Measurements from ENCODE around the gene FCER2.

FCER2 gene

DNA sequence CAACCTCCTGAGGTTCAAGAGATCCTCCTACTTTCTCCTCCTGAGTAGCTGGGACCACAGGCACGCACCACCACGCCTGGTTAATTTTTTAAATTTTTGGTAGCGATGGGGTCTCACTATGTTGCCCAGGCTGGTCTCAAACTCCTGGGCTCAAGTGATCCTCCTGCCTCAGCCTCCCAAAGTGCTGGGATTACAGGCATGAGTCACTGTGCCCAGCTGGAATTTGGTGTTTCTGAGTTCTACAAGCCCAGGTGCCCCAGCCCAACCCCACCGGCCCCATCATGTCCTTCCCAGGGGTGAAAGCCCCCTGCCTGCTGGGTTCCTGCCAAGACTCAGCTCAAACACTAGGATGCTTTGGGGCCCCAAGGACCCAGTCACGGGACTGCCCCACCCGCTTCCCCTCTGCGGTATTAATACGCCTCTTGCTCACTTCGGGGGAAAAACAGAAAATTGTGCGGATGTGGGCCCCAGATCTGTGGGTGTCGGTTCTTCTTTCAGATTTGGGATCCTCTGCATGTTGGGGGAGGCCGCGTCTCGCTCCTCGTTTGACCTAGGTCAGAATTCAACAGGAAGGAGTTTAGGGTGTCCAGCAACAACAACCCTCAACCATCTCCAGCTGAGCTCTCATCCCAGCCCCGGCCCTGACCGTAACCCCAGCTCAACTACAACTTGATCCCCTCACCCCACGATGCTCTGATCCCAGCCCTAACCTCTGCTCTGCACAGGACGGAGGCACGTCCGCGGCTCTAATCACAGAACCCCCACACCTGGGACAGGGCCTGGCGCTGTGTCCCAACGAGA lies 3.7 kb upstream of the FCER2 start:
- TF ChIP-seq, protein P1, sequence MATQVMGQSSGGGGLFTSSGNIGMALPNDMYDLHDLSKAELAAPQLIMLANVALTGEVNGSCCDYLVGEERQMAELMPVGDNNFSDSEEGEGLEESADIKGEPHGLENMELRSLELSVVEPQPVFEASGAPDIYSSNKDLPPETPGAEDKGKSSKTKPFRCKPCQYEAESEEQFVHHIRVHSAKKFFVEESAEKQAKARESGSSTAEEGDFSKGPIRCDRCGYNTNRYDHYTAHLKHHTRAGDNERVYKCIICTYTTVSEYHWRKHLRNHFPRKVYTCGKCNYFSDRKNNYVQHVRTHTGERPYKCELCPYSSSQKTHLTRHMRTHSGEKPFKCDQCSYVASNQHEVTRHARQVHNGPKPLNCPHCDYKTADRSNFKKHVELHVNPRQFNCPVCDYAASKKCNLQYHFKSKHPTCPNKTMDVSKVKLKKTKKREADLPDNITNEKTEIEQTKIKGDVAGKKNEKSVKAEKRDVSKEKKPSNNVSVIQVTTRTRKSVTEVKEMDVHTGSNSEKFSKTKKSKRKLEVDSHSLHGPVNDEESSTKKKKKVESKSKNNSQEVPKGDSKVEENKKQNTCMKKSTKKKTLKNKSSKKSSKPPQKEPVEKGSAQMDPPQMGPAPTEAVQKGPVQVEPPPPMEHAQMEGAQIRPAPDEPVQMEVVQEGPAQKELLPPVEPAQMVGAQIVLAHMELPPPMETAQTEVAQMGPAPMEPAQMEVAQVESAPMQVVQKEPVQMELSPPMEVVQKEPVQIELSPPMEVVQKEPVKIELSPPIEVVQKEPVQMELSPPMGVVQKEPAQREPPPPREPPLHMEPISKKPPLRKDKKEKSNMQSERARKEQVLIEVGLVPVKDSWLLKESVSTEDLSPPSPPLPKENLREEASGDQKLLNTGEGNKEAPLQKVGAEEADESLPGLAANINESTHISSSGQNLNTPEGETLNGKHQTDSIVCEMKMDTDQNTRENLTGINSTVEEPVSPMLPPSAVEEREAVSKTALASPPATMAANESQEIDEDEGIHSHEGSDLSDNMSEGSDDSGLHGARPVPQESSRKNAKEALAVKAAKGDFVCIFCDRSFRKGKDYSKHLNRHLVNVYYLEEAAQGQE (IDR thresholded peaks at IDR 0.05; ENCODE audit: insufficient read depth in 1 of 2, low read depth in 2 of 2, low read length in 2 of 2), result no peak
- TF ChIP-seq POLR2AphosphoS5 (IDR thresholded peaks at IDR 0.05; ENCODE audit: low read depth, low read length), result no peak

DNA sequence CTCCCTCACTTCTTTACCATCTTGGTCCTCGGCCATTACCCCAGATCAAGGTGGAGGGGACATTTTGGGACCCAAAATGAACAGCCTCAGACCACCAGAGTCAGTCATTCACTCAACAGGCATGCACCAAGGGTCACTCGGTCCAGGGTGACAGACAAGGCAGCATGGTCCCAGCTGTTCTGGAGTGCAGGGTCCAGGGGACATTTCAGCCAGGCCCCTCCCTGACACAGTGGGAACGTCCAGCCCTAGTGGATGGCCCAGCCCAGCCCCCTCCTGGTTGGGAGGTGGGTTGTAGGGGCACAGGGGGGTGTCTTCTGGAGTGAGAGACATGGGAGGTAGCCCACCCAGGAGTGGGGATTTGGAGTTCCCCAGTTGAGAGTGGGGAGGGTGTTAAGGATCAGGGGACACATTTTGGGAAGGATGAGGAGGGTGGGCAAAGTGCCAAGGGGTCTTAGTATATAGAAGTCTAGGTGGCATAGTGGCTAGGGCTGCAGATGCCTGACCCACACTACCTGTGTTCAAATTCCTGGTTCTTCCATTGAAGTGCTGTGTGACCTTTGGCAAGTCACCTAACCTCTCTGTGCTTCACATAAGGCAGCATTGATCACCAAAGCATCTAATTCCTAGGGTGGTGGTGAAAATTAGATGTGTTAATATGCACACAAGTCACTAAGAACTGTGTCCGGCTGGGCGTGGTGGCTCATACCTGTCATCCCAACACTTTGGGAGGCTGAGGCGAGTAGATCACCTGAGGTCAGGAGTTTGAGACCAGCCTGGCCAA lies 2.5 kb upstream of the FCER2 start:
- no peak for TF ChIP-seq SIN3A (IDR thresholded peaks at IDR 0.05; ENCODE audit: borderline replicate concordance, insufficient read depth, low read length)
- TF ChIP-seq, protein P1 (IDR thresholded peaks at IDR 0.05; ENCODE audit: insufficient read depth in 1 of 2, low read depth in 2 of 2, low read length in 2 of 2), result no peak
- no peak for TF ChIP-seq FOXP2 (optimal IDR thresholded peaks at IDR 0.05; ENCODE audit: borderline replicate concordance, extremely low read depth, extremely low read length, insufficient read depth)
- TF ChIP-seq POLR2AphosphoS5 (IDR thresholded peaks at IDR 0.05; ENCODE audit: low read depth, low read length), result no peak
- TF ChIP-seq TAF1 (IDR thresholded peaks at IDR 0.05; ENCODE audit: borderline replicate concordance, insufficient read depth, low read length), result no peak

DNA sequence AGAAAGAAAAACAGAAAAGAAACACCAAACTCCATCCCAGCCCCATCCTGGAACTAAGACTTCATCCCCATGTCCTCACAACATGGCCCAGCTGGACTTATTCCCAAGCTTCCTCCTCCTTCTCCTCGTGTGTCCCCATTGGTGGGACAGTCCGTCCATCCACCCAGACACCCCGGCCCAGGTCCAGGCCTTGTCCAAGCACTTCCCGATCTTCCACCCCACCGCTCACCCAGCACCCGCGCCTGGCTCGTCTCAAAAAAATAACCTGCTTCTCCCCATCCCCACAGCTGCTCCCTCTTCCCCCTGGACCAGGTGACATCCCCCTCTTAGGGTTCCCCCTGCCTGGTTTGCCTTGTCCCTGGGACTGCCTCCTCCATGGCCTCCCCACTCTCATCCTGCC lies 1.4 kb upstream of the FCER2 start:
- no peak for TF ChIP-seq TAF1 (IDR thresholded peaks at IDR 0.05; ENCODE audit: borderline replicate concordance, insufficient read depth, low read length)
- TF ChIP-seq, protein P1 (IDR thresholded peaks at IDR 0.05; ENCODE audit: insufficient read depth in 1 of 2, low read depth in 2 of 2, low read length in 2 of 2), result no peak
- no peak for TF ChIP-seq POLR2AphosphoS5 (IDR thresholded peaks at IDR 0.05; ENCODE audit: low read depth, low read length)
- no peak for TF ChIP-seq SIN3A (IDR thresholded peaks at IDR 0.05; ENCODE audit: borderline replicate concordance, insufficient read depth, low read length)

DNA sequence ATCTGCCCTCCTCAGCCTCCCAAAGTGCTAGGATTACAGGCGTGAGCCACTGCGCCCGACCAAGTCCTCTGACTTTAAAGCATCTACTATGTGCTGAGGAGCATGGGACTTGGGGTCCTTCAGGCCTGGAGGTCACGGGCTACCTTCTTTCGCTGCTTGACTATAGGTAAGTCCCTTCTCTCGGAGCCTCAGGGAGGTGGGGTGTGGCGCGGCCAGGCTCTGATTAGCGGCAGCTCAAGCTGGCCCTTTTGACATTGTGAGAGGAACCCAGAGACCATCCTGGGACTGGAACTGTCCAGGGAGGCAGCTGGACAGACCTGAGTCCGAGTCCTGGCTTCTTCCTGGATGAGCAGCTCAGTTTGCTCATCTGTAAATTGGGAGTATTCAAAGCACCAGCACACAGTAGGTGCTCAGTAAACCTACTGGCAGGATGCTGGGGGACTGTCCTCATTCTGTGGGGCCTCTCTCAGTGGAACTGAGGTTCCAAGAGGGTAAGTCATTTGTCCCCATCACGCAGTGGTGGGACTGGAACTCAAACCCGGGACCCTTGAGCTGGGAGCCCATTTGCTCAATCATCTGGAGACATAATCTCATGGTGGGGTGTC lies 780 bp downstream of the FCER2 start:
- TF ChIP-seq, protein P1 (IDR thresholded peaks at IDR 0.05; ENCODE audit: insufficient read depth in 1 of 2, low read depth in 2 of 2, low read length in 2 of 2), result no peak
- TF ChIP-seq FOXP2 (optimal IDR thresholded peaks at IDR 0.05; ENCODE audit: borderline replicate concordance, extremely low read depth, extremely low read length, insufficient read depth) (no peak), TAF1 (IDR thresholded peaks at IDR 0.05; ENCODE audit: borderline replicate concordance, insufficient read depth, low read length) (no peak), SIN3A (IDR thresholded peaks at IDR 0.05; ENCODE audit: borderline replicate concordance, insufficient read depth, low read length) (no peak), POLR2AphosphoS5 (IDR thresholded peaks at IDR 0.05; ENCODE audit: low read depth, low read length) (no peak)

Data from PFSK-1 (cell line).